ENCODE measurements around the gene LRRC19.

DNA sequence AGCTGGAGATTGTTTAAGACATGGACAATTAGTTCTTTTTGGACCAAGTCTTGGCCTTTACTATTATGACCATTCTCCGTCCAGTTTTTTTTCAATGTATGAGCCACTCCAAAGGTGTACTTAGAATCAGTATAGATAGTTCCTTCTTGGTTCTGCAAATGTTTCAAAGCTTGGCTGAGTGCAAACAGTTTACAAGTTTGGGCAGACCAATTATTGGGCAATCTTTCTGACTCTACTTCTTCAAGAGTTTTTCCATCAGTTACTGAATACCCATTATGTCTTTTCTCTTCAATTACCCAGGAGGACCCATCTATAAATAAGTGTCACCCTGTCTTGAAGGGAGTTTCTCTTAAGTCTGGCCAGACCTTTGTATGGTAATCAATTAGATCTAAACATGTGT lies 33.8 kb downstream of the LRRC19 start:
- TF ChIP-seq FOXP2 (optimal IDR thresholded peaks at IDR 0.05; ENCODE audit: borderline replicate concordance, extremely low read depth, extremely low read length, insufficient read depth) = no peak
- no peak for TF ChIP-seq SIN3A (IDR thresholded peaks at IDR 0.05; ENCODE audit: borderline replicate concordance, insufficient read depth, low read length)
- TF ChIP-seq TAF1 (IDR thresholded peaks at IDR 0.05; ENCODE audit: borderline replicate concordance, insufficient read depth, low read length) = no peak
- no peak for TF ChIP-seq POLR2AphosphoS5 (IDR thresholded peaks at IDR 0.05; ENCODE audit: low read depth, low read length)
- TF ChIP-seq, protein P1, sequence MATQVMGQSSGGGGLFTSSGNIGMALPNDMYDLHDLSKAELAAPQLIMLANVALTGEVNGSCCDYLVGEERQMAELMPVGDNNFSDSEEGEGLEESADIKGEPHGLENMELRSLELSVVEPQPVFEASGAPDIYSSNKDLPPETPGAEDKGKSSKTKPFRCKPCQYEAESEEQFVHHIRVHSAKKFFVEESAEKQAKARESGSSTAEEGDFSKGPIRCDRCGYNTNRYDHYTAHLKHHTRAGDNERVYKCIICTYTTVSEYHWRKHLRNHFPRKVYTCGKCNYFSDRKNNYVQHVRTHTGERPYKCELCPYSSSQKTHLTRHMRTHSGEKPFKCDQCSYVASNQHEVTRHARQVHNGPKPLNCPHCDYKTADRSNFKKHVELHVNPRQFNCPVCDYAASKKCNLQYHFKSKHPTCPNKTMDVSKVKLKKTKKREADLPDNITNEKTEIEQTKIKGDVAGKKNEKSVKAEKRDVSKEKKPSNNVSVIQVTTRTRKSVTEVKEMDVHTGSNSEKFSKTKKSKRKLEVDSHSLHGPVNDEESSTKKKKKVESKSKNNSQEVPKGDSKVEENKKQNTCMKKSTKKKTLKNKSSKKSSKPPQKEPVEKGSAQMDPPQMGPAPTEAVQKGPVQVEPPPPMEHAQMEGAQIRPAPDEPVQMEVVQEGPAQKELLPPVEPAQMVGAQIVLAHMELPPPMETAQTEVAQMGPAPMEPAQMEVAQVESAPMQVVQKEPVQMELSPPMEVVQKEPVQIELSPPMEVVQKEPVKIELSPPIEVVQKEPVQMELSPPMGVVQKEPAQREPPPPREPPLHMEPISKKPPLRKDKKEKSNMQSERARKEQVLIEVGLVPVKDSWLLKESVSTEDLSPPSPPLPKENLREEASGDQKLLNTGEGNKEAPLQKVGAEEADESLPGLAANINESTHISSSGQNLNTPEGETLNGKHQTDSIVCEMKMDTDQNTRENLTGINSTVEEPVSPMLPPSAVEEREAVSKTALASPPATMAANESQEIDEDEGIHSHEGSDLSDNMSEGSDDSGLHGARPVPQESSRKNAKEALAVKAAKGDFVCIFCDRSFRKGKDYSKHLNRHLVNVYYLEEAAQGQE (IDR thresholded peaks at IDR 0.05; ENCODE audit: insufficient read depth in 1 of 2, low read depth in 2 of 2, low read length in 2 of 2) = no peak
